GM19240 (cell line): ENCODE data around the gene SMIM29.
"Not testable (repeated sequence)": the region's sequence is repeated elsewhere in the genome, so short reads cannot be mapped to it uniquely, and the experiment has no call there.

Experiments used
- DNase-seq: peaks from one replicate; pipeline ENCODE4 v3.0.0; 2011; ENCODE audit warnings: low spot score; ENCODE audit not compliant: insufficient read length

Gene SMIM29

GRCh38 chr6:34269132-34269531 lies 20.3 kb upstream of the SMIM29 start:
- not testable (repeated sequence) for DNase-seq

GRCh38 chr6:34267746-34268145 lies 18.9 kb upstream of the SMIM29 start:
- no peak for DNase-seq

- not testable (repeated sequence) for DNase-seq
Measured at GRCh38 chr6:34263484-34263883, 14.7 kb upstream of the SMIM29 start.

- no peak for DNase-seq
Measured at GRCh38 chr6:34260576-34261267, 11.9 kb upstream of the SMIM29 start.

- DNase-seq = no peak
Measured at GRCh38 chr6:34259529-34260069, 10.8 kb upstream of the SMIM29 start.

GRCh38 chr6:34252395-34252794 lies 3.6 kb upstream of the SMIM29 start:
- not testable (repeated sequence) for DNase-seq

- DNase-seq = no peak
Measured at GRCh38 chr6:34249469-34250261, 859 bp upstream of the SMIM29 start.

GRCh38 chr6:34248198-34248726 lies 544 bp downstream of the SMIM29 start:
- no peak for DNase-seq

- DNase-seq = no peak
Measured at GRCh38 chr6:34247481-34248197, 1.2 kb downstream of the SMIM29 start.

GRCh38 chr6:34246563-34247391 lies 2.0 kb downstream of the SMIM29 start:
- no peak for DNase-seq

GRCh38 chr6:34246249-34246562 lies 2.6 kb downstream of the SMIM29 start:
- no peak for DNase-seq

- not testable (repeated sequence) for DNase-seq
Measured at GRCh38 chr6:34245761-34246140, 3.1 kb downstream of the SMIM29 start.

GRCh38 chr6:34245032-34245760 lies 3.6 kb downstream of the SMIM29 start:
- not testable (repeated sequence) for DNase-seq

- DNase-seq = no peak
Measured at GRCh38 chr6:34243901-34244884, 4.6 kb downstream of the SMIM29 start.

- no peak for DNase-seq
Measured at GRCh38 chr6:34243131-34243771, 5.6 kb downstream of the SMIM29 start.

GRCh38 chr6:34242252-34243130 lies 6.3 kb downstream of the SMIM29 start:
- no peak for DNase-seq
